HuH-7.5 (cell line): ENCODE data around the gene BHLHA9.
"Not testable (repeated sequence)": the region's sequence is repeated elsewhere in the genome, so short reads cannot be mapped to it uniquely, and the experiment has no call there.

ENCODE experiments used
- DNase-seq: peaks from one replicate; pipeline ENCODE4 v3.0.0; 2011; ENCODE audit warnings: low spot score

The BHLHA9 gene

DNA sequence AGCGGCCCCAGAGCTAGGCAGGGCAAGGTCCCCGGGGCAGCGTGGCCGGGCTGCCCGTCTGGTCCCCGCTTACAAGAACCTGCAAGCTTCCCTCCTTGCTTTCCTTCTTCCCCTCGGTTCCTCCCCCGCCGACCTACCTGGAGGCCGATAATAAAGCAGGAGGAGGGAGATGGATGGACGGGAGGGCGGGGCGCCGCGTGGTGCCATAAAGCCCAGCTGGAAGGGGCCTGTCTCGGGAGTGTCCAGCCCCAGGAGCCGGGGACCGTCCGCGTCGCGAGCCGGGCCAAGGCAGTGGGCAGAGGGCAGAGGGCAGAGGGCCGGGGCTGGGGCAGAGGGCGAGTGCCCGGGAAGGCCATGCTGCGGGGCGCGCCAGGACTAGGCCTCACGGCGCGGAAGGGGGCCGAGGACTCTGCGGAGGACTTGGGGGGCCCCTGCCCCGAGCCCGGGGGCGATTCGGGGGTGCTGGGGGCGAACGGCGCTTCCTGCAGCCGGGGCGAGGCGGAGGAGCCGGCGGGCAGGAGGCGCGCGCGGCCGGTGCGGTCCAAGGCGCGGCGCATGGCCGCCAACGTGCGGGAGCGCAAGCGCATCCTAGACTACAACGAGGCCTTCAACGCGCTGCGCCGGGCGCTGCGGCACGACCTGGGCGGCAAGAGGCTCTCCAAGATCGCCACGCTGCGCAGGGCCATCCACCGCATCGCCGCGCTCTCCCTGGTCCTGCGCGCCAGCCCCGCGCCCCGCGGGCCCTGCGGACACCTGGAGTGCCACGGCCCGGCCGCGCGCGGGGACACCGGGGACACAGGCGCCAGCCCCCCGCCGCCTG lies at the start of gene BHLHA9:
Gene BHLHA9, plus strand, starts transcription at position 235 of the 820 bp plus-strand sequence. Its CDS starts 120 bp downstream, at position 355.
- DNase-seq: no peak

DNA sequence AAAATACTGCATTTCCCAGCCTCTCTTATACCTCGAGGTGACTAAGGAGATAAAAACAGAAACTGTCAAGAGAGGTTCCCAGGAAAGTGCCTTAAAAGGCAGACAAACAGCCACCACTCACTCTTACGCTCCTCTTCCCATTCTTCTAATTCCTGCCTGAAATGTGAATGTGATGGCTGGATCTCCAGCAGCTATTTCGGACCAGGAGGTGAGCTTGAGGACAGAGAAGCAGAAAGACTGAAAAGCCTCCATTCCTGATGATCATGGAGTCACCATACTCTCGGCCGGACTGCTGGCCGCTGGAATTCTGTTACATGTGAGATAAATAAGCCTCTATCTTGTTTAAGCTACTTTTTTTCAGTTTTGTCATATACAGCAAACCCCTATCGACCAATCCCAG lies 49.0 kb upstream of the BHLHA9 start:
- no peak for DNase-seq

DNA sequence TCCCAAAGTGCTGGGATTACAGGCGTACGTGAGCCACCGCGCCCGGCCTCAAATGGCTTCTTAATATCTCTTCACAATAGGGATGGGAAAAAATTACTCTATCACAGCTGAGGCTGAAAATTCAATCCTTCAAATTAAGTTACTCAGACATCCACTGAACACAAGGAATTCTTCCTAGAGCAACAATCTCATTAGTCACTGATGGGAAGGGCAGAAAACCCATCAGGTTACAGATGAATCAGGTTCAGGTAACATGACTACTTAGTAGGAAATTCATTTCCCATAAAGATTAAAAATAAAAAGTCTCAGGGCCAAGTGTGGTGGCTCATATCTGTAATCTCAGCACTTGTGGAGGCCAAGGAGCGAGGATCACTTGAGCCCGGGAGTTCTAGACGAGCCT lies 47.9 kb upstream of the BHLHA9 start:
- no peak for DNase-seq

- no peak for DNase-seq
These were observed 46.6 kb upstream of the BHLHA9 start for GRCh38 chr17:1223662-1224061.

DNA sequence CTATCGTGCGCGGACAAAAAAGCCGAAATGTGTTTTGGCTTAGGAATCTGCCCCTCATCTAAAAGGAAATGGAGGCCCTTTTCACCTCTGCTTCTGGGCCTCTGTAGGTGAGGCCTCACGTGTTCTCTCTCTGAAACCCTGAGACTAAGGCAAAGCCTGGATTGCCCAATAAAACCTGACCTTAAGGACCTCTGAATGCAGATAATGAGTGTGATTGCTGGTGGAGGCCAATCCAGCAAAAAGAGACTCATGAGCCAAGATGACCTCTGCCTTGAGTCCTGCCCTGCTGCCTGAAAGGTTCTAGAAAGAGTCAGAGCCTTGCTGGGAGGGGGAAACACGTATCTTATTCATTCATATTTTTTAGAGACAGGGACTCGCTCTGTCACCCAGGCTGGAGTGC lies 45.9 kb upstream of the BHLHA9 start:
- DNase-seq: no peak

- DNase-seq: no peak
These were observed 43.9 kb upstream of the BHLHA9 start for GRCh38 chr17:1226308-1226707.

GRCh38 chr17:1227365-1227764 lies 42.9 kb upstream of the BHLHA9 start:
- no peak for DNase-seq

DNA sequence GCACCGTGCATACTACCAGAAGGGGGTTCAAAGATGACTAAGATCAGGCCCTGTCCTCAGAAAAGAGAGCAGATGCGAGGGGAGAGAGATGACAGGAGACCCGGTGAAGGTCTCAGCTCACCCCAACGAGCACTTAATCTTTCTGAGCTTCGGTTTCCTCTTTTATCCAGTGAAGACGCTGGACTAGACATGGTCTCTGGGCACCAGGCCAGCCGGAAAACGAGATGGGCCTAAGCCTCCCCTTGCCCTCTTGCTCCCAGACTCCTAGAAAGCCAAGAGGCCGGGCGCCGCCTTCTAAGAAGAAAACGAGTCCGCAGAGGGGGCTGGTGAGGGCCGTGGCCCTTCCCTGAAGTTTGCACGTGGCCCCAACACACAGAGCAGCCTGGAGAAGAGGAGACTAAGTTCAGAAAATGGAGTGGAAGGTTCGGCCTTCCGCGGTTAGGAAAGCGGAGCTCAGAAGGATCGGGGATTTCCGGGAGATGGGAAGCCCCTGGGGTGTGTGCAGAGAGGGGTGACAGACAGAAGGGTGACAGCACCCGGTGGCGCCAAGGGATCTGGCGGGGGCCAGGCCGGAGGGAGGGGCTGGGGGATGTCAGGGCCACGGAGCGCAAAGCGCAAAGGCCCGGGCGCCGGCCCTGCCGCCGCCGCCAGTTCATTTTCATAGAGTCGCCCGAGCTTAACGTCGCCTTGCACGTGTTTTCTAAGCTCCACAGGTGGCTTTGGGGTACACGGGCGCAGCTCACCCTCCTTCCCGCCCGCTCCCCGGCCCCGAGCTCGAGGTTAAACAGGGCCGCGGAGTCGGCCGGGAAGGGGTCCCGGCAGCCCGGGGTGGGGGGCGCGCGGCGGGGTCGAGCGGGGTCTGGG lies 42.1 kb upstream of the BHLHA9 start:
- DNase-seq: no peak

DNA sequence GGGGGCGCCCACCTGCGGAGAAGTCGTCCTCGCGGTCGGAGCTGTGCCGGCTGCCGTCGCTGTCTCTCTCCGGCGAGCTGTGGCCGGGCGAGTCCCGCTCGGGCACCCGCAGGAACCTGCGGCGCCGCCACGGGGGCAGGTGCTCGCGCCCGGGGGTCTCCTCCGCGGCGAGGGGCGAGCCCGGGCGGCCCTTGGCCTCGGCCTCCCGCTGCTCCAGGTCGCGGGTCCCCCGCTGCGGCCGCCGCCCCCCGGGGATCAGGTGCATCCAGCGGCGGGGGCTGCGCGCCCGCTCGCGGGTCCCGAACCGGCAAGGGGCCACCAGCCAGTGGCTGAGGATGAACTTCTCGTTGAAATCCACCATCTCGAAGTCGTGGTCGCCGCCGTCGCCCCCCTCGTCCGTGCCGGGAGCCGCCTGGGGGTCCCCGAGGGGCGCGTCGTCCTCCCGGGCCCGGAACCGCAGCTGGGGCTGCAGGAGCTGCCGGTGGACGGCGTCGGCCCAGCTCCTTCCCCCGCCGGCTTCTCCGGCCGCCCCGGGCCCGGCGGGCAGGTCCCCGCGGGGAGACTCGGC lies 41.4 kb upstream of the BHLHA9 start:
- DNase-seq: no peak

GRCh38 chr17:1229349-1229899 lies 40.8 kb upstream of the BHLHA9 start:
- DNase-seq: no peak

DNA sequence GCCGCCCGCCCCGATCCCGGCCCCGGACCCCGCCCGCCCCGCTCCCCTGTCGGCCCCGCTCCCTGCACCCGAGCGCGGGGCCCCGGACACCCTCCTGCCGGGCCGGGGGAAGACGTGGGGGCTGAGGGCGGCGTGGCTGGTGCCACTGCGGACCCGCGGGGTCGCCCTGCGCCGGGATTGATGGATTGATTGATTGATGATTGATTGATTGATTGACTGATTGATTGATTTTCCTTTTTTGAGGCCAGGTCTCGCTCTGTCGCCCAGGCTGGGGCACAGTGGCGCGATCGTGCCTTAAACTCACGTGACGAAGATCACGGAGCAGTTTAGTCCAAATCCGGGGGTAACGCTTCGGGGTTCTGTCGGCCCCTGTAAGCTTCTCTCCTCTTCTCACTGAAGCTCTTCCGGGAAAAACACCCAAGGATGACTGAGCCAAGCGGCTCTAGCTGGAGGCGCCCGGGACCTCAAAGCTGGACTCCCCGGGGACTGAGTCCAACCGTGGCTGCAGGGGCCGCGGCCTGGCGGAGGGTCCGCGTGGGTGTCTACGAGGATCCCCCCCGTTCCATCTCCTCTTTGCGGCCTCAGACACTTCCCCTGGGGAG lies 40.2 kb upstream of the BHLHA9 start:
- no peak for DNase-seq

DNA sequence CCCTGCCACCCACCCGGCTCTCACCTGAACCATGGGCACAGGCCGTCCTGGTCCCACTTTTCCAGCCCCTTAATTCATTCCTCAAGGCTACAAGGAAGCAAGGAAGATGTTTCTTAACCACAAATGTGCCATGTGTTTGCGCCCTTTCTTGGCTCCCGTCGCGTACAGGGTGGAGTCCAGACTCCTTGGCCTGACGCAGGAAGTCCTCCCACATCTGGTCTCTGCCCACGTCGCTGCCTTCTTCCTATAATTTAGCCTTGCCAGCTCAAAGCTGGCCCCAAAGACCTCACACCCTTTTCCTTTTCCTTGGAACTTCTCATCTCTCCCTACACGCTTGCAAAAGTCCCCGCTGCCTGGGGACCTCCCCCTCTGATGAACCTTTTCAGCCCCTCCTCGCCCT lies 38.8 kb upstream of the BHLHA9 start:
- no peak for DNase-seq

GRCh38 chr17:1232331-1232730 lies 37.9 kb upstream of the BHLHA9 start:
- DNase-seq: no peak

DNA sequence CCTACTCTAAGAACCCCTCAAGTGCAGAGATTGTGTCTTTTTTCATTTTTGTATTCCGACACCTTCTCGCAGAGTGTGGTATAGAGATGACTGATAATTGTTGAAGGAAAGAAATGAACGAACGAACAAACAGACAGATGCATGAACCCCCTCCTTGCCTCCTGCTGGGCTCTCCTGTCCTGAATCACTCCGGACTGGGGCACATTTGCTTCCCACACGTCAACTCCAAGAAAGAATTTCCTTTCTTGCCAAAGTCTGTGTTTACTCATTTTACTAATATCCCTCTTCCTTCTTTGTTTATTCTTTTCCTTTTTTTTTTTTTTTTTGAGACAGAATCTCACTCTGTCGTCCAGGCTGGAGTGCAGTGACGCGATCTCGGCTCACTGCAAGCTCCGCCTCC lies 37.5 kb upstream of the BHLHA9 start:
- no peak for DNase-seq

DNA sequence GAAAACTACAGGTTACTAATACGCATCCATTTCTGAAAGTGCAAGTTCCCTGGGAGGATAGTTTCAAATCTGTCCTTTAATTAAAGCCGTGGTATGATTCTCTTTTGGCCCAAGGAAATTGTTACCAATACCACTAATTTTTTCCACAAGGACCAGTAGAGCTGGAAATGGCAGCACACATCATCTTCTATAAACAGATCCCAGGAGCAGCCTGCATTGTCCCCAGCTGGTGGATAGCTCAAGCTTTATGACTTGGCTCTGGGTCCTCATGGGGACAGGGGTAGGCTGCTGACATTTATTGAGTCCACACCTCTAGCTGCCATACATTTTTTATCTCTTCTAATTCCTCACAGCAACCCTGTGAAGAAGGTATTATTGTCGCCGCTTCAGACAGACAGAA lies 35.8 kb upstream of the BHLHA9 start:
- no peak for DNase-seq

GRCh38 chr17:1237471-1237870 lies 32.8 kb upstream of the BHLHA9 start:
- no peak for DNase-seq

DNA sequence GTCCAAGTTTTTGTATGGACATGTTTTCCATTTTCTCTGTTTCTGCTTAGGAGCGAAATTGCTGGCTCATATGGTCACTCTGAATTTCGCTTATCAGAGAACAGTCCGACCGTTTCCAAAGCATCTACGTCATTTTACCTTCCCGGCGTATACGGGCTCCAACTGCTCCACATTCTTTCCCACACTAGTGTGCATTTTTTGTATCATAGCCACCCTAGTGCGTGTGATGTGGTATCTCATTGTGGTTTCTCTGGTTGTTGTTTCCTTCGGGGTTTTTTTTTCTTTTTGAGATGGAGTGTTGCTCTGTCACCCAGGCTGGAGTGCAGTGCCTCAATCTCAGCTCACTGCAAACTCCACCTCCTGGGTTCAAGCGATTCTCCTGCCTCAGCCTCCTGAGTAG lies 31.0 kb upstream of the BHLHA9 start:
- DNase-seq: no peak

DNA sequence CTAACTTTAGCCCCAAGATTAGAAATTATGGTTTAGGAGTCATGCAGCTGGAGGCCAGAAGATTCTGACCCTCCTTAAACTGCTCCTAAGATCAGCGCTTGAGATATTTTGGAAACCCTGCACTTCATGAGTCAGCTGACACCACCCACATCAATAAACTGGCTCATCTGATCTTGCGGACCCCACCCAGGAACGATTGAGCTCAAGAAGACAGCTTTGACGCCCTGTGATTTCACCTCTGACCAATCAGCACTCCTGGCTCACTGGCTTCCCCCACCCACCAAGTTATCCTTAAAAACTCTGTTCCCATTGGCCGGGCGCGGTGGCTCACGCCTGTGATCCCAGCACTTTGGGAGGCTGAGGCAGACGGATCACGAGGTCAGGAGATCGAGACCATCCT lies 29.8 kb upstream of the BHLHA9 start:
- not testable (repeated sequence) for DNase-seq

DNA sequence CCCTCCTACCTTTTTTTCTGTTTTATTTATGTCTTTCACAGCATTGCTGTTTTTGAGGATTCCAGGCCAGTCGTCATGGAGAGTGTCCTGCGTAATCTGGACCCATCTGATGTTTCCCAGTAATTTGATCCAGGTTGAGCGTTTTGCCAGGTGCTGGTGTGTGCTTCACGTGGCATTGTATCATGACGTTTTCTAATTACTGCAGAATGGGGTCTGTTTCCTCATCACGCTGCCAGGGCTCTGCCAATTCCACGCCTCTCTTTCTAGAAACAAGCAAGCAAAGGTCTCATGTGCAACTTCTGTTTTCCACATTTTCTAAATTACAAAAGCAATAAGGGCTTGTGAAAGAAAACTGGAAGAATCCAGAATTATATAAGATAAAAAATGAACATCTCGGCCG lies 28.3 kb upstream of the BHLHA9 start:
- no peak for DNase-seq

DNA sequence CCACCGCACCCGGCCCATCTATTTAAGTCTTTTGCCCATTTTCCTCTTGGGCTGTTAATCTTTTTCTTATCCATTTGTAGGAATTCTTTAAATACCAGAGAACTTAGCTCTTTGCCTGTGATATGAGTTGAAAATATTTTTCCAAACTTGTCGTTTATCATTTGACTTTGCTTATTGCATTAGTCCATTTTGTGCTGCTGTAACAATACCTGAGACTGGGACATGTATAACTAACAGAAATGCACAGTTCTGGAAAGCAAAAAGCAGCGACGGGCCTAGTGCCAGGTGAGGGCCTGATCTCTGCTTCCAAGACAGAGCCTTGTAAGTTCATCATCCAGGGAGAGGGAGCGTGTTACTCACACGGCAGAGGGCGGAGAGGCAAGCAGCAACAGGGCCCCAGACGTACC lies 25.6 kb upstream of the BHLHA9 start:
- DNase-seq: no peak

DNA sequence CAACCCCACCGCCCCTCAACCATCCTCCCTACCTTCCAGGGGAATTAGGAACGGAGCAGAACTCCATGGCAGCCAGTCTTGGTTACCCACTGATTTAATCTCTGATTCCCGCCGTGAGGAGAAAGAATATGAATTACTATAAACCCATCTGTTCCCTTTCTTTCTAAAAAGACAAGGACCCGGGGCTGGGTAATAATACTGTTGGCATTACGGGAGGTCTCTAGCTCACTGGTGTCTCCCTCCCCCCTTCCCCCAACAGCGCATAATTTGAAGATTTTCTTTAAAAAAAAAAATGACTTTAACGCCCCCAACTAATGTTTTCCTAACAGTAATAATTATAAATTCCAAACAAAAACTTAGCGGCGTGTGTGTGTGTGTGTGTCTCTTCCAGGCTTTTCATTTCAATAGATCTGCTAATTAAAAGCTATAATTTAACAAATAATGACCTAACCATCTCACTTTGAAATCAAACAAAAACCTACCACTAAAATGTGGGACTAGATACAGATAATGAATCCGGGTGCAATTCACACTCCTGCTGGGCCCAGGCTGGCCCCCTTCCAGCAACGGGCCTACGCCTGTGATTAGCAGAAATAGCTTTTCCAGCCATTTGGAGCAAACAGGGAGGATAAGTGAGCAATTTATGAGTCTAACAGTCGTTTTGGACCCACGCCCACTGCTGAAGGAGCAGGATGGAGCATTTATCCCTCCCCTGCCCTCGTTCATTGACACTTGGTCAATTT lies 18.2 kb upstream of the BHLHA9 start:
- no peak for DNase-seq

- DNase-seq: no peak
These were observed 15.2 kb upstream of the BHLHA9 start for GRCh38 chr17:1255041-1255440.
